ENCODE data around the gene SORD.
"Not testable (repeated sequence)": the region's sequence is repeated elsewhere in the genome, so short reads cannot be mapped to it uniquely, and the experiment has no call there.

Gene SORD

GRCh38 chr15:45022871-45023658 is at the start of gene SORD:
Gene SORD (plus strand): TSS chr15:45023195. CDS start chr15:45023284, 89 bp downstream.
- DNase-seq, result peak; percentile 94

GRCh38 chr15:44976183-44976582 is 46.8 kb upstream of the SORD start:
- DNase-seq, result not testable (repeated sequence)

GRCh38 chr15:44977781-44978180 is 45.2 kb upstream of the SORD start:
- peak; percentile 58 for DNase-seq

GRCh38 chr15:44979617-44980339 is 43.2 kb upstream of the SORD start:
- DNase-seq, result peak; percentile 6

GRCh38 chr15:44984144-44984543 is 38.9 kb upstream of the SORD start:
- not testable (repeated sequence) for DNase-seq

GRCh38 chr15:44986346-44987055 is 36.5 kb upstream of the SORD start:
- DNase-seq, result not testable (repeated sequence)

GRCh38 chr15:44987711-44988110 is 35.3 kb upstream of the SORD start:
- not testable (repeated sequence) for DNase-seq

- not testable (repeated sequence) for DNase-seq
Observed at GRCh38 chr15:44988184-44988869, 34.7 kb upstream of the SORD start.

- not testable (repeated sequence) for DNase-seq
Observed at GRCh38 chr15:44988870-44989219, 34.1 kb upstream of the SORD start.

- not testable (repeated sequence) for DNase-seq
Observed at GRCh38 chr15:44997632-44998031, 25.4 kb upstream of the SORD start.

- no peak for DNase-seq
Observed at GRCh38 chr15:44999105-44999504, 23.9 kb upstream of the SORD start.

- not testable (repeated sequence) for DNase-seq
Observed at GRCh38 chr15:45001180-45001579, 21.8 kb upstream of the SORD start.

GRCh38 chr15:45003731-45004410 is 19.1 kb upstream of the SORD start:
- DNase-seq, result not testable (repeated sequence)

- not testable (repeated sequence) for DNase-seq
Observed at GRCh38 chr15:45004590-45005175, 18.3 kb upstream of the SORD start.

- DNase-seq, result no peak
Observed at GRCh38 chr15:45009046-45009445, 13.9 kb upstream of the SORD start.

- not testable (repeated sequence) for DNase-seq
Observed at GRCh38 chr15:45015114-45015513, 7.9 kb upstream of the SORD start.

GRCh38 chr15:45020222-45020900 is 2.6 kb upstream of the SORD start:
- DNase-seq, result not testable (repeated sequence)

GRCh38 chr15:45020901-45021259 is 2.1 kb upstream of the SORD start:
- not testable (repeated sequence) for DNase-seq

- no peak for DNase-seq
Observed at GRCh38 chr15:45021348-45021747, 1.6 kb upstream of the SORD start.

GRCh38 chr15:45023659-45024225 is 747 bp downstream of the SORD start:
- DNase-seq, result no peak

GRCh38 chr15:45024649-45025048 is 1.7 kb downstream of the SORD start:
- DNase-seq, result not testable (repeated sequence)
